Stomach (tissue), 9 donors: ENCODE data around the gene TNS1. TPM values are rescaled to one million over a fixed set of nuclear protein-coding genes. Genes with fewer than 3 reads are reported as not detected.

ENCODE experiments used
- DNase-seq, 2 donors: peaks; one replicate each; pipeline versions ENCODE4 v3.0.0 to v3.0.0-alpha.2; 2013 to 2019
- H3K27ac ChIP-seq, 5 donors: fragments of 200-600 bp in 4 of 5; sonication (generic) in 4 of 5; one replicate each; pipeline ENCODE4 v1.5.1; 2013 to 2019; ENCODE audit warnings: mild to moderate bottlenecking in 1 of 5, moderate library complexity in 1 of 5
- H3K27me3 ChIP-seq, 3 donors: fragments of 200-600 bp; sonication (generic); one replicate each; pipeline ENCODE4 v1.5.1; 2017 to 2019; ENCODE audit warnings: mixed run types in 1 of 3
- H3K36me3 ChIP-seq, 4 donors: fragments of 200-600 bp; sonication (generic); 1 replicate in 3 of 4; 2 replicates in 1 of 4; pipeline ENCODE4 v1.5.1; 2016 to 2019
- H3K4me1 ChIP-seq, 4 donors: fragments of 200-600 bp; sonication (generic); one replicate each; pipeline ENCODE4 v1.5.1; 2016 to 2019
- H3K4me3 ChIP-seq, 4 donors: fragments of 200-600 bp; sonication (generic) in 3 of 4; one replicate each; pipeline ENCODE4 v1.5.1; 2016 to 2019; ENCODE audit warnings: mild to moderate bottlenecking in 1 of 4
- H3K9me3 ChIP-seq, 4 donors: fragments of 200-600 bp; sonication (generic); one replicate each; pipeline ENCODE4 v1.5.1; 2016 to 2019
- EP300 ChIP-seq: sonication (generic); formaldehyde crosslinking; IDR thresholded peaks from one replicate; pipeline ENCODE4 v1.6.1; 2017; ENCODE audit warnings: antibody characterized with exemption
- POLR2A ChIP-seq, 4 donors: fragments of 450-650 bp; IDR thresholded peaks; one replicate each; pipeline ENCODE4 v1.6.1; 2016; ENCODE audit warnings: antibody characterized with exemption in 4 of 4, control low read depth in 2 of 4, mild to moderate bottlenecking in 1 of 4, moderate library complexity in 1 of 4
- POLR2AphosphoS5 ChIP-seq, 3 donors: sonication (generic); formaldehyde crosslinking; IDR thresholded peaks; one replicate each; pipeline ENCODE4 v1.6.1; 2016; ENCODE audit warnings: antibody characterized with exemption in 3 of 3
- WGBS, 5 donors: extraction: QIAGEN DNeasy Blood & Tissue Kit in 3 of 5; methylation state at CpG; one replicate each; pipeline versions ENCODE4 v1.1.5 to v1.1.7; 2013 to 2018; 5-methylcytosine and 5-hydroxymethylcytosine counted together
- intact Hi-C: fragments of 100-400 bp; cut with DNase I; formaldehyde crosslinking; loops from one replicate; pipeline ENCODE4 v1.15.1; 2023; ENCODE audit warnings: low total_unique reads
- polyA plus RNA-seq, 3 donors: library from polyadenylated mRNA; stranded (reverse); fragments of 200-250 nt; gene quantifications; one replicate each; pipeline ENCODE4 v1.2.3, GENCODE V29; 2013
- total RNA-seq, 5 donors: library from RNA; depleted of rRNA; stranded (reverse); fragments of >200 nt; gene quantifications; one replicate each; pipeline versions ENCODE4 v1.1.0 to v1.2.3, GENCODE V29; 2014 to 2016
- TF ChIP-seq, protein P1 (sequence below), 7 experiments: fragments of 450-650 bp in 4 of 7; fragments of 200-600 bp in 3 of 7; sonication (generic) in 3 of 7; IDR thresholded peaks; one replicate each; pipeline ENCODE4 v1.5.1; 2016 to 2019; ENCODE audit warnings: antibody characterized with exemption in 7 of 7, control low read depth in 2 of 7, mild to moderate bottlenecking in 1 of 7
- donor health status: healthy with polysubstance abuse.
- donor health status: Bipolar disorder and iron deficiency.
- donor health status: healthy.

Gene TNS1
- total and polyA plus RNA-seq, 8 donors = 18.5 to 682 (median 160) TPM

DNA sequence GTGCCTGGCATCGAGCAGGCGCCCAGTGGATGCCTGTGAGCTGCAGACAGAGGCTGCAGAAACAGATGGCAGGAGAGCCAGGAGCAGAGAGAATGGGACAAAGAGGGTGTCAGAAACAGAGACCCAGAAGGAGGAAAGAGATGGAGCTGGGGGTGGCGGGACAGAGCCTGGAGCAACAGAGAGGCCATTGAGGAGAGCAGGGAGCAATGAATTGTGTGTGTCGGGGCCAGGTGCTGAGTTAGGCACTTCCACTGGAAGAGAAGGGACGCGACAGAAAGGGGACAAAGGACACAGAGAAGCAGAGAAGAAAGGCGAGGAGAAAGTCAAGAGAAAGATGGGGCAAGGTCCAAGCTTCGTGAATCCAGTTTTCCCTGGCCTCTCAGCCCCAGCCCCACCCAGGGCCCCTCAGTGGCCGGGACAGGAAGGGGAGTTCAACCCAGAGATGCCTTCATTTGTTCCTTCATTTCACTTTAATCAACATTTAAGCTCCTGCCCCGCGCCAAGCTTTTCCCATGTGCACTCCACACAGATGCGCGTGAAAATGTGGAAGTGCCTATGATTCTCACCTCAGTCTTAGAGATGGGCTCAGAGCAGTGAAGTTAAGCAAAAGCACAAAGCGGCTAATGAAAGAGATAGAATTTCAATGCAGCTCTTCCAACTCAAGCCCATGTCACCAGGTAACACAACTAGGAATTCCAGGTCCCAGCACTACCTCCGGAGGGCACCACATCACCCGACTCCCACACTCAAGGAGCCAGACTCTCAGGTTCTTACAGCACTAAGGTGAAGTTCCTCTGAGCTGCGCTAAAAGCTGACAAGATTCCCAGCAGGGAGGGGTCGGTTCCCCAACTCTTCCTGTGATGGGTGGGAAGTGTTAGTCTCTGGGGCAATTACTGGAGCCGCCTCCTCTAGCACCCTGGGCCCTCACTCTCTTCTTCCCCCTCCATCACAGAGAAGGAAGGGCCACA is 55.1 kb downstream of the TNS1 start:
- 76 to 87% (median 82%) methylated on average over 18 to 19 of the region's 19 CpGs for WGBS, 5 donors
- Histone ChIP-seq H3K9me3 (no peaks in the 10 kb centered on the region), H3K27ac (peak overlapping the region in 3 of 5 donors; percentile 12 to 92 (median 16)), H3K4me1 (peaks cover 37 to 98% (median 67%) of the 10 kb centered on the region in 4 donors), H3K27me3 (no peaks in the 10 kb centered on the region), H3K36me3 (no peaks in the 10 kb centered on the region), H3K4me3 (no peak overlapping the region)
- DNase-seq = peak in 1 of 2 donors; percentile 28
- intact Hi-C loops = no loop called here
- no peak for TF ChIP-seq POLR2AphosphoS5 (IDR thresholded peaks at IDR 0.05)
- TF ChIP-seq, protein P1, sequence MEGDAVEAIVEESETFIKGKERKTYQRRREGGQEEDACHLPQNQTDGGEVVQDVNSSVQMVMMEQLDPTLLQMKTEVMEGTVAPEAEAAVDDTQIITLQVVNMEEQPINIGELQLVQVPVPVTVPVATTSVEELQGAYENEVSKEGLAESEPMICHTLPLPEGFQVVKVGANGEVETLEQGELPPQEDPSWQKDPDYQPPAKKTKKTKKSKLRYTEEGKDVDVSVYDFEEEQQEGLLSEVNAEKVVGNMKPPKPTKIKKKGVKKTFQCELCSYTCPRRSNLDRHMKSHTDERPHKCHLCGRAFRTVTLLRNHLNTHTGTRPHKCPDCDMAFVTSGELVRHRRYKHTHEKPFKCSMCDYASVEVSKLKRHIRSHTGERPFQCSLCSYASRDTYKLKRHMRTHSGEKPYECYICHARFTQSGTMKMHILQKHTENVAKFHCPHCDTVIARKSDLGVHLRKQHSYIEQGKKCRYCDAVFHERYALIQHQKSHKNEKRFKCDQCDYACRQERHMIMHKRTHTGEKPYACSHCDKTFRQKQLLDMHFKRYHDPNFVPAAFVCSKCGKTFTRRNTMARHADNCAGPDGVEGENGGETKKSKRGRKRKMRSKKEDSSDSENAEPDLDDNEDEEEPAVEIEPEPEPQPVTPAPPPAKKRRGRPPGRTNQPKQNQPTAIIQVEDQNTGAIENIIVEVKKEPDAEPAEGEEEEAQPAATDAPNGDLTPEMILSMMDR (IDR thresholded peaks at IDR 0.05) = peak in 1 of 7 experiments; percentile 13

DNA sequence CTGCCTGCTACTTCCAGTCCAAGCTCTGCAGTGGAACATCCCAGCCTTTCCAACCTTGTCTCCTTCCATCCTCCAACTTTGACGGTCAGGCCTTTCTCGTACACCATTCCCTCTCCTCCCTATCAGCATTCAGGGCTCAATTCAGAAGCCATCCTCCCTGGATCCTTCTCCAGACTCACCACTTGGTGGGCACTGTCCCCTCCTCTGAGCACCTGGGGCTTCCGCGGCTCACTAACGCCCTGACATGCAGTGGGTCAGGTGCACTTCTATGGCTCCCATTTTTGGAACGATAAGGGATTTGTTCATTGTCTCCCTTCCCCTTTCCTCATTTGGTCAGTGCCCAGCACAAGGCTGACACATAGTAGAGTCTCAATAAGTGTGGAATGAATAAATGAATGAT is 56.7 kb downstream of the TNS1 start:
- Histone ChIP-seq H3K4me1 (peaks cover 36 to 98% (median 66%) of the 10 kb centered on the region in 4 donors), H3K4me3 (no peak overlapping the region), H3K9me3 (no peaks in the 10 kb centered on the region), H3K27me3 (no peaks in the 10 kb centered on the region), H3K36me3 (no peaks in the 10 kb centered on the region), H3K27ac (peak overlapping the region in 2 of 5 donors; percentile 92)
- TF ChIP-seq EP300 (no peak), POLR2A (IDR thresholded peaks at IDR 0.05) (no peak), POLR2AphosphoS5 (IDR thresholded peaks at IDR 0.05) (no peak)
- TF ChIP-seq, protein P1 (IDR thresholded peaks at IDR 0.05) = no peak
- 85 to 95% (median 93%) methylated on average over 6 of the region's 6 CpGs for WGBS, 5 donors
- intact Hi-C loops = no loop called here
- peak in 1 of 2 donors; percentile 8 for DNase-seq

DNA sequence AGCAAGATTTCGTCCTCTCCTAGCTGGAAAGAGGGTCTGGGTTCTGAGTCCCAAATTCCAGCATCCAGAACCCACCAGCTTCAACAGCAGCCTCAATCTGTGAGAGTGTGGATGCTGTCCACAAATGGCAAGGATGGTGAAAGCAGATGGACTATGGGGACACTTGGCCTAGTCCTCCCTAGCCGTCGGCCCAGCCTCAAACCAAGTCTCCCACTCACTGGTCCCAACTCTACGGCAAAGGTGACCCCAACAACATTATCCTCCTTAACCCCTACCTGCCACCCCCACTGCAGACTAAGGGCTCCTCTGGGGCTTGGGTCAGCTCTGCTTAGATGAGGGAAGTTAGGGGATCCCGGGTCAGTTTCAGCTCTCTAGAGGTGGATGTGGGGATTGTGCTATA is 57.3 kb downstream of the TNS1 start:
- intact Hi-C loops = no loop called here
- Histone ChIP-seq H3K36me3 (peaks cover 0 to 2% (median 0%) of the 10 kb centered on the region in 4 donors), H3K4me1 (peaks cover 31 to 98% (median 67%) of the 10 kb centered on the region in 4 donors), H3K9me3 (no peaks in the 10 kb centered on the region), H3K27ac (peak overlapping the region in 3 of 5 donors; percentile 88 to 92 (median 92)), H3K4me3 (no peak overlapping the region), H3K27me3 (no peaks in the 10 kb centered on the region)
- no peak for DNase-seq
- WGBS, 5 donors = 73 to 94% (median 88%) methylated on average over 5 of the region's 5 CpGs
- TF ChIP-seq, protein P1 (IDR thresholded peaks at IDR 0.05) = no peak
- TF ChIP-seq EP300 (no peak), POLR2A (IDR thresholded peaks at IDR 0.05) (no peak), POLR2AphosphoS5 (IDR thresholded peaks at IDR 0.05) (no peak)

DNA sequence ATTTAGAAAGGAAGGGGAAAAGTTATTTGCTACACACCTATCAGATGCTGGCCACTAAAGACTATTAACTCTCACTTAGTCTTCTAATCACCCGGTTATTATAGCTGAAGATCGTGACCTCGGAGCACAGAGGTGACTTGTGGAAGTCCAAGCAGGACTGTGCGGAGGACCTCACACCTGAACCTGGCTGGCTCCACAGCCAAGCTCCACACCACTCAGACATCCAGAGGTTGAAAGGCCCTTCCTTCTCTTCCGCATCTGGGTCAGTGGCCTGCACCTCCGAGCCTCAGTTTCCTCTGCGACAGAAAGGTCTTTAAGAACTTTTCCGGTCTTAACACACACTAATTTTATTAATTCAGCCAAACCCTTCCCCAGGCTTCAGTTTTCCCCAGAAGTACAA is 57.9 kb downstream of the TNS1 start:
- Histone ChIP-seq H3K27ac (peak overlapping the region in 3 of 5 donors; percentile 88 to 92 (median 92)), H3K9me3 (no peaks in the 10 kb centered on the region), H3K4me1 (peaks cover 25 to 96% (median 66%) of the 10 kb centered on the region in 4 donors), H3K4me3 (no peak overlapping the region), H3K36me3 (peaks cover 0 to 8% (median 0%) of the 10 kb centered on the region in 4 donors), H3K27me3 (no peaks in the 10 kb centered on the region)
- WGBS, 5 donors = 72 to 79% (median 74%) methylated on average over 8 of the region's 8 CpGs
- intact Hi-C loops = no loop called here
- no peak for DNase-seq
- no peak for TF ChIP-seq EP300
- no peak for TF ChIP-seq POLR2A (IDR thresholded peaks at IDR 0.05)
- TF ChIP-seq POLR2AphosphoS5 (IDR thresholded peaks at IDR 0.05) = no peak
- TF ChIP-seq, protein P1 (IDR thresholded peaks at IDR 0.05) = no peak
